ENCODE measurements around the gene RAD23B. TPM values are rescaled to one million over a fixed set of nuclear protein-coding genes. Genes with fewer than 3 reads are reported as not detected.

RAD23B gene
- total RNA-seq, 1 donor from 2014 or later: 205 TPM

DNA sequence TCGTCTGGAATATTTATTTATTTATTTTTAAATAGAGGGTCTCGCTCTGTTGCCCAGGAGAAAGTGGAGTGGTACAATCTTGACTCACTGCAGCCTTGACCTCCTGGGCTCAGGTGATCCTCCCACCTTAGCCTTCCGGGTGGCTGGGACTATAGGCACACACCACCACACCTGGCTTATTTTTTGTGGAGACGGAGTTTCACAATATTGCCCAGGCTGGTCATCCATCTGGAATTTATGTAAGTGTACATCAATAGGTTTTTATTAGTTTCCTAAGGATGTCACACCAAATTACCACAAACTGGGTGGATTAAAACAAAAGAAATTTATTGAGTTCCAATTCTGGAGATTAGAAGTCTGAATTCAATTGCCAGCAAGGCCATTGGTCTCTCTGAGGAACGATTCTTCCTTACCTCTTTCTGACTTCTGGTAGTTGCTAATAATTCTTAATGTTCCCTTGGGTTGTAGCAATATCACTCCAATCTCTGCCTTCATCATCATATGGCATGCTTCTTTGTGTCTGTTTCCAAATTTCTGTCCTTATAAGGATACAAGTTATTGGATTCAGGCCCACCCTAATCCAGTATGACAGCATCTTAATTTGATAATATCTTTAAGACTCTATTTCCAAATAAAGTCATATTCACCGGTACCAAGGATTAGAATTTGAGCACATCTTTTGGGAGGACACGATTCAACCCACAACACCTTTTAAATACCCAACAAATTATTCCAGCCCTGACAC, 16.3 kb upstream of the RAD23B start:
- H3K4me1 Mint-ChIP-seq (ENCODE audit: low read depth, unreplicated experiment): peaks cover 6% of the 10 kb centered on the region
- H3K27ac Mint-ChIP-seq (ENCODE audit: unreplicated experiment): no peak overlapping the region
- FAIRE-seq: no peak

DNA sequence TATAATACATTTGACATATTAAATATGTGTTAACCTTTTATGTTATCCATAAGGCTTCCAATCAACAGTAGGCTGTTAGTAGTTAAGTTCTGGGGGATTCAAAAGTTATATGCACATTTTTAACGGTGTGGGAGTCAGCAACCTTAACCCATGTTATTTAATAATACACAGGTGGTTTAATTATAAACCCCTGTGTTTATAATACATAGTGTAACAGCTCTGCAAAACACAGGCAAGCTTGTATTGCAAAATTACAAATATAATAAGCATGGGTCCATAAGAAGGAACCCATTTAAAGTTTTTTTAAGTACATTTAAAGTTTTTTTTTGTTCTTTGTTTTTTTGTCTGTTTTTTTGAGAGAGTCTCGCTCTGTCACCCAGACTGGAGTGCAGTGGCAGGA, 14.5 kb upstream of the RAD23B start:
- DNase-seq (ENCODE audit: low read depth): no peak
- no peak overlapping the region for H3K4me2 ChIP-seq (ENCODE audit: low read length)
- no peak overlapping the region for H3K4me3 ChIP-seq (ENCODE audit: insufficient read depth, low read depth, low read length)
- Mint-ChIP-seq H3K4me1 (ENCODE audit: low read depth, unreplicated experiment) (peaks cover 9% of the 10 kb centered on the region), H3K36me3 (ENCODE audit: low read depth, unreplicated experiment) (no peaks in the 10 kb centered on the region), H3K27me3 (ENCODE audit: low read depth, unreplicated experiment) (no peaks in the 10 kb centered on the region), H3K9me3 (ENCODE audit: unreplicated experiment) (peaks cover 4% of the 10 kb centered on the region), H3K4me3 (ENCODE audit: unreplicated experiment) (no peak overlapping the region), H3K27ac (ENCODE audit: unreplicated experiment) (no peak overlapping the region)
- no peak overlapping the region for H3K27ac ChIP-seq (ENCODE audit: low read depth, low read length)
- FAIRE-seq: no peak
- no peaks in the 10 kb centered on the region for H3K79me2 ChIP-seq (ENCODE audit: insufficient read depth, low read length)
- no peaks in the 10 kb centered on the region for H4K20me1 ChIP-seq (ENCODE audit: insufficient read depth, low read length)
- H3K27me3 ChIP-seq (ENCODE audit: insufficient read depth, low read length): no peaks in the 10 kb centered on the region
- H3K36me3 ChIP-seq (ENCODE audit: insufficient read depth, low read length): no peaks in the 10 kb centered on the region
- no peak for TF ChIP-seq EZH2 (IDR thresholded peaks at IDR 0.05; ENCODE audit: insufficient read depth, low read length)
- TF ChIP-seq CTCF (IDR thresholded peaks at IDR 0.05; ENCODE audit: insufficient read depth, low read depth, low read length): no peak
- no peak overlapping the region for H2AFZ ChIP-seq (ENCODE audit: low read depth, low read length)
- H3K9me3 ChIP-seq (ENCODE audit: insufficient read depth, low read depth, low read length): no peaks in the 10 kb centered on the region
- no peak overlapping the region for H3K9ac ChIP-seq (ENCODE audit: low read length)
- no peaks in the 10 kb centered on the region for H3K4me1 ChIP-seq (ENCODE audit: insufficient read depth, low read length)

More for the DNA sequence above, 16.3 kb upstream of the RAD23B start:
- DNase-seq (ENCODE audit: low read depth): no peak
- Mint-ChIP-seq H3K4me3 (ENCODE audit: unreplicated experiment) (no peak overlapping the region), H3K9me3 (ENCODE audit: unreplicated experiment) (peaks cover 4% of the 10 kb centered on the region), H3K27me3 (ENCODE audit: low read depth, unreplicated experiment) (no peaks in the 10 kb centered on the region), H3K36me3 (ENCODE audit: low read depth, unreplicated experiment) (no peaks in the 10 kb centered on the region)
- Histone ChIP-seq H3K9ac (ENCODE audit: low read length) (no peak overlapping the region), H3K27me3 (ENCODE audit: insufficient read depth, low read length) (no peaks in the 10 kb centered on the region), H3K4me1 (ENCODE audit: insufficient read depth, low read length) (no peaks in the 10 kb centered on the region), H3K79me2 (ENCODE audit: insufficient read depth, low read length) (no peaks in the 10 kb centered on the region), H3K27ac (ENCODE audit: low read depth, low read length) (no peak overlapping the region), H3K4me2 (ENCODE audit: low read length) (no peak overlapping the region), H3K4me3 (ENCODE audit: insufficient read depth, low read depth, low read length) (no peak overlapping the region), H3K36me3 (ENCODE audit: insufficient read depth, low read length) (no peaks in the 10 kb centered on the region), H3K9me3 (ENCODE audit: insufficient read depth, low read depth, low read length) (no peaks in the 10 kb centered on the region), H2AFZ (ENCODE audit: low read depth, low read length) (no peak overlapping the region), H4K20me1 (ENCODE audit: insufficient read depth, low read length) (no peaks in the 10 kb centered on the region)
- no peak for TF ChIP-seq EZH2 (IDR thresholded peaks at IDR 0.05; ENCODE audit: insufficient read depth, low read length)
- no peak for TF ChIP-seq CTCF (IDR thresholded peaks at IDR 0.05; ENCODE audit: insufficient read depth, low read depth, low read length)

DNA sequence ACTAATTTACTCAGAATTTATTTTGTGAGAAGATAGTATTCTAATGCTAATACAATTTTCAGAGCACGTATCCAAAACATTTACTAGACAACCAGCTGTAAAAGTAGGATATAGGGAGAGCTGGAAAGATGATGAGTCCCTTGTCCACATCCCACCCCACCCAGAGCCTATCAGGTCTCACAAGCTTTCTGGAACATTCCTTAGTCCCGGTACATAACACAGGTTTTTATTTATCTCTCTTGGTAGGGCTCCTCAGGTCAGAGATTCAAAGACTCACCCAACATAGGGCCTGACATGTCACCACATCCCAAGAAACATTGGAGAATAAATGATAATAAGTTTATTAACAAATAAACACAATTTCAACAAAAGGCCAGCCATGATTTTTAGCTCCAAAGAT, 13.8 kb upstream of the RAD23B start:
- H2AFZ ChIP-seq (ENCODE audit: low read depth, low read length): no peak overlapping the region
- no peaks in the 10 kb centered on the region for H3K79me2 ChIP-seq (ENCODE audit: insufficient read depth, low read length)
- H4K20me1 ChIP-seq (ENCODE audit: insufficient read depth, low read length): no peaks in the 10 kb centered on the region
- Mint-ChIP-seq H3K36me3 (ENCODE audit: low read depth, unreplicated experiment) (no peaks in the 10 kb centered on the region), H3K27me3 (ENCODE audit: low read depth, unreplicated experiment) (no peaks in the 10 kb centered on the region), H3K4me3 (ENCODE audit: unreplicated experiment) (no peak overlapping the region), H3K4me1 (ENCODE audit: low read depth, unreplicated experiment) (peaks cover 15% of the 10 kb centered on the region), H3K9me3 (ENCODE audit: unreplicated experiment) (peaks cover 4% of the 10 kb centered on the region), H3K27ac (ENCODE audit: unreplicated experiment) (no peak overlapping the region)
- TF ChIP-seq CTCF (IDR thresholded peaks at IDR 0.05; ENCODE audit: insufficient read depth, low read depth, low read length) (no peak), EZH2 (IDR thresholded peaks at IDR 0.05; ENCODE audit: insufficient read depth, low read length) (no peak)
- H3K4me3 ChIP-seq (ENCODE audit: insufficient read depth, low read depth, low read length): no peak overlapping the region
- FAIRE-seq (no peak), DNase-seq (ENCODE audit: low read depth) (no peak)
- H3K27ac ChIP-seq (ENCODE audit: low read depth, low read length): no peak overlapping the region
- peaks cover 5% of the 10 kb centered on the region for H3K4me1 ChIP-seq (ENCODE audit: insufficient read depth, low read length)
- H3K9me3 ChIP-seq (ENCODE audit: insufficient read depth, low read depth, low read length): no peaks in the 10 kb centered on the region
- no peaks in the 10 kb centered on the region for H3K36me3 ChIP-seq (ENCODE audit: insufficient read depth, low read length)
- H3K4me2 ChIP-seq (ENCODE audit: low read length): no peak overlapping the region
- no peak overlapping the region for H3K9ac ChIP-seq (ENCODE audit: low read length)
- H3K27me3 ChIP-seq (ENCODE audit: insufficient read depth, low read length): no peaks in the 10 kb centered on the region
